ENCODE data around the gene SNTG2. TPM values are rescaled to one million over a fixed set of nuclear protein-coding genes. Genes with fewer than 3 reads are reported as not detected.

The SNTG2 gene
- total RNA-seq, 4 donors from 2014 or later = 1.9 to 14.0 (median 6.7) TPM

- ATAC-seq (ENCODE audit: low FRiP score) = no peak
- no peak for DNase-seq (ENCODE audit: low spot score)
Observed at GRCh38 chr2:943461-943797, 7.2 kb upstream of the SNTG2 start.

DNA sequence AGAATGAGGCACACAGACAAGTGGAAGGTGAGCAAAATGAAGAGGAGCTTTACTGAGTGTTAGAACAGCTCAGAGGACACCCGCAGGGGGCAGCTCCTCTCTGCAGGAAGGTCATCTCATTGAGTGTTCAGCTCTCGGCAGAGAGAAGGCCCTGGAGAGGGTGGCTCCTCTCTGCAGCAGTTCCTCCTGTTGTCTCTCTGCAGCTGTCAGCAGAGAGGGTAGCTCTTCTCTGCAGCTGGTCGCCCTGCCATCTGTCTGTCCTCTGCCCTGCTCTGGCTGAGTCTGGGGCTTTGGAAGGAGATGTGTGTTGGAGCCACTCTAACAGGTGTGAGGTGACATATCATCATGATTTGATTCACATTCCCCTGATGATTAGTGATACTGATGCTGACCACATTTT is 6.8 kb upstream of the SNTG2 start:
- no peak for ATAC-seq (ENCODE audit: low FRiP score)
- no peak for DNase-seq (ENCODE audit: low spot score)
- TF ChIP-seq, protein P1, sequence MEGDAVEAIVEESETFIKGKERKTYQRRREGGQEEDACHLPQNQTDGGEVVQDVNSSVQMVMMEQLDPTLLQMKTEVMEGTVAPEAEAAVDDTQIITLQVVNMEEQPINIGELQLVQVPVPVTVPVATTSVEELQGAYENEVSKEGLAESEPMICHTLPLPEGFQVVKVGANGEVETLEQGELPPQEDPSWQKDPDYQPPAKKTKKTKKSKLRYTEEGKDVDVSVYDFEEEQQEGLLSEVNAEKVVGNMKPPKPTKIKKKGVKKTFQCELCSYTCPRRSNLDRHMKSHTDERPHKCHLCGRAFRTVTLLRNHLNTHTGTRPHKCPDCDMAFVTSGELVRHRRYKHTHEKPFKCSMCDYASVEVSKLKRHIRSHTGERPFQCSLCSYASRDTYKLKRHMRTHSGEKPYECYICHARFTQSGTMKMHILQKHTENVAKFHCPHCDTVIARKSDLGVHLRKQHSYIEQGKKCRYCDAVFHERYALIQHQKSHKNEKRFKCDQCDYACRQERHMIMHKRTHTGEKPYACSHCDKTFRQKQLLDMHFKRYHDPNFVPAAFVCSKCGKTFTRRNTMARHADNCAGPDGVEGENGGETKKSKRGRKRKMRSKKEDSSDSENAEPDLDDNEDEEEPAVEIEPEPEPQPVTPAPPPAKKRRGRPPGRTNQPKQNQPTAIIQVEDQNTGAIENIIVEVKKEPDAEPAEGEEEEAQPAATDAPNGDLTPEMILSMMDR (IDR thresholded peaks at IDR 0.05) = no peak

More at GRCh38 chr2:943461-943797, 7.2 kb upstream of the SNTG2 start:
- TF ChIP-seq, protein P1 (IDR thresholded peaks at IDR 0.05) = no peak

- TF ChIP-seq, protein P1 (IDR thresholded peaks at IDR 0.05) = no peak
- DNase-seq (ENCODE audit: low spot score) = no peak
- ATAC-seq (ENCODE audit: low FRiP score) = no peak
Observed at GRCh38 chr2:944693-945092, 6.0 kb upstream of the SNTG2 start.

DNA sequence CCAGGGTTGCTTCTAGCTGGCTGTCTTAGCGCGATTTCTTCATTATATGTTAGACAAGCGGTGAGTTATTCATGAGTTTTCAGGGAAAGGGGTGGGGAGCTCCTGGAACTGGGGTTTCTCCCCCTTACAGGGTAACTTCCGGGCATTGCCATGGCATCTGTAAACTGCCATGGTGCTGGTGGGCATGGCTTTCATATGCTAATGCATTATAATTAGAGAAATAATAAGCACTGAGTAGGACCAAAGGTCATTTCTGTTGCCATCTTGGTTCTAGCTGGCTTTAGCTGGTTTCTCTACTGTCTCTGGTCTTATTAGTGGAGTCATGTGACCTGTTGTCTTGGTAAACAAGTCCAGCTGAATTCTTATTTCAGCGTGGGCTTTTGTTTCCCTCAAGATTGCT is 5.5 kb upstream of the SNTG2 start:
- TF ChIP-seq, protein P1 (IDR thresholded peaks at IDR 0.05) = no peak
- no peak for ATAC-seq (ENCODE audit: low FRiP score)
- no peak for DNase-seq (ENCODE audit: low spot score)

GRCh38 chr2:946073-946948 is 4.3 kb upstream of the SNTG2 start:
- DNase-seq (ENCODE audit: low spot score) (no peak), ATAC-seq (ENCODE audit: low FRiP score) (no peak)
- TF ChIP-seq, protein P1 (IDR thresholded peaks at IDR 0.05) = no peak

GRCh38 chr2:949384-950079 is 1.1 kb upstream of the SNTG2 start:
- TF ChIP-seq, protein P1 (IDR thresholded peaks at IDR 0.05) = no peak
- no peak for ATAC-seq (ENCODE audit: low FRiP score)
- no peak for DNase-seq (ENCODE audit: low spot score)

Measured in omental fat pad (tissue), 4 donors.